Measurements from ENCODE around the gene STAT5A. TPM values are rescaled to one million over a fixed set of nuclear protein-coding genes. Genes with fewer than 3 reads are reported as not detected.

STAT5A gene
- polyA plus RNA-seq, 3 donors from 2014 or later, result 33.2 to 62.9 (median 38.2) TPM

GRCh38 chr17:42283241-42284023, 4.9 kb upstream of the STAT5A start:
- H3K27me3 Mint-ChIP-seq (ENCODE audit: low read depth in 3 of 3), result peaks cover 0 to 3% (median 2%) of the 10 kb centered on the region in 3 donors
- H3K9me3 Mint-ChIP-seq, result no peaks in the 10 kb centered on the region
- DNase-seq, result no peak
- H3K27ac Mint-ChIP-seq, result no peak overlapping the region
- no peak overlapping the region for H3K4me3 Mint-ChIP-seq
- H3K4me1 Mint-ChIP-seq, result peaks cover 20% of the 10 kb centered on the region in 2 donors
- no peaks in the 10 kb centered on the region for H3K36me3 Mint-ChIP-seq

GRCh38 chr17:42284024-42284369, 4.3 kb upstream of the STAT5A start:
- no peaks in the 10 kb centered on the region for H3K36me3 Mint-ChIP-seq
- DNase-seq, result no peak
- no peak overlapping the region for H3K4me3 Mint-ChIP-seq
- no peaks in the 10 kb centered on the region for H3K9me3 Mint-ChIP-seq
- peaks cover 0 to 3% (median 2%) of the 10 kb centered on the region in 3 donors for H3K27me3 Mint-ChIP-seq (ENCODE audit: low read depth in 3 of 3)
- H3K4me1 Mint-ChIP-seq, result peaks cover 21 to 22% of the 10 kb centered on the region in 2 donors
- H3K27ac Mint-ChIP-seq, result no peak overlapping the region

GRCh38 chr17:42284566-42284965, 3.7 kb upstream of the STAT5A start:
- no peak overlapping the region for H3K4me3 Mint-ChIP-seq
- H3K27ac Mint-ChIP-seq, result no peak overlapping the region
- H3K36me3 Mint-ChIP-seq, result no peaks in the 10 kb centered on the region
- H3K9me3 Mint-ChIP-seq, result no peaks in the 10 kb centered on the region
- peaks cover 26 to 28% of the 10 kb centered on the region in 2 donors for H3K4me1 Mint-ChIP-seq
- no peak for DNase-seq
- peaks cover 2 to 3% (median 2%) of the 10 kb centered on the region in 3 donors for H3K27me3 Mint-ChIP-seq (ENCODE audit: low read depth in 3 of 3)

- peak overlapping the region in 3 of 5 donors; percentile 6 to 41 (median 21) for H3K4me3 Mint-ChIP-seq
- H3K4me1 Mint-ChIP-seq, result peaks cover 32 to 37% of the 10 kb centered on the region in 2 donors
- peaks cover 1 to 2% (median 2%) of the 10 kb centered on the region in 3 donors for H3K27me3 Mint-ChIP-seq (ENCODE audit: low read depth in 3 of 3)
- no peak overlapping the region for H3K27ac Mint-ChIP-seq
- no peaks in the 10 kb centered on the region for H3K36me3 Mint-ChIP-seq
- H3K9me3 Mint-ChIP-seq, result no peaks in the 10 kb centered on the region
- no peak for DNase-seq
Measured at GRCh38 chr17:42285346-42286050, 2.8 kb upstream of the STAT5A start.

GRCh38 chr17:42286411-42287221, 1.7 kb upstream of the STAT5A start:
- H3K27ac Mint-ChIP-seq, result peak overlapping the region; percentile 89 to 96 (median 94)
- peak overlapping the region; percentile 86 to 92 (median 88) for H3K4me3 Mint-ChIP-seq
- no peaks in the 10 kb centered on the region for H3K9me3 Mint-ChIP-seq
- H3K27me3 Mint-ChIP-seq (ENCODE audit: low read depth in 3 of 3), result peaks cover 1 to 2% (median 2%) of the 10 kb centered on the region in 3 donors
- peaks cover 37 to 48% of the 10 kb centered on the region in 2 donors for H3K4me1 Mint-ChIP-seq
- H3K36me3 Mint-ChIP-seq, result peaks cover 0 to 2% (median 0%) of the 10 kb centered on the region in 3 donors
- DNase-seq, result no peak

- H3K4me1 Mint-ChIP-seq, result peaks cover 40 to 54% of the 10 kb centered on the region in 2 donors
- H3K27me3 Mint-ChIP-seq (ENCODE audit: low read depth in 3 of 3), result peaks cover 1 to 2% (median 2%) of the 10 kb centered on the region in 3 donors
- peak overlapping the region; percentile 89 to 96 (median 94) for H3K27ac Mint-ChIP-seq
- H3K36me3 Mint-ChIP-seq, result peaks cover 0 to 4% (median 0%) of the 10 kb centered on the region in 3 donors
- H3K9me3 Mint-ChIP-seq, result no peaks in the 10 kb centered on the region
- DNase-seq, result peak; percentile 31 to 60 (median 41)
- H3K4me3 Mint-ChIP-seq, result peak overlapping the region; percentile 86 to 92 (median 88)
Measured at GRCh38 chr17:42287305-42287976, 857 bp upstream of the STAT5A start.

GRCh38 chr17:42288803-42289610, 709 bp downstream of the STAT5A start:
- DNase-seq, result peak; percentile 52 to 61 (median 56)
- Mint-ChIP-seq H3K27ac (peak overlapping the region; percentile 54 to 91 (median 86)), H3K36me3 (peaks cover 0 to 8% (median 0%) of the 10 kb centered on the region in 3 donors), H3K4me1 (peaks cover 40 to 59% of the 10 kb centered on the region in 2 donors), H3K4me3 (peak overlapping the region; percentile 80 to 88 (median 87)), H3K27me3 (ENCODE audit: low read depth in 3 of 3) (peaks cover 1 to 2% (median 2%) of the 10 kb centered on the region in 3 donors), H3K9me3 (no peaks in the 10 kb centered on the region)

GRCh38 chr17:42289611-42290181, 1.4 kb downstream of the STAT5A start:
- no peak for DNase-seq
- peak overlapping the region; percentile 68 to 88 (median 85) for H3K4me3 Mint-ChIP-seq

GRCh38 chr17:42290577-42290976, 2.3 kb downstream of the STAT5A start:
- no peak for DNase-seq
- peaks cover 40 to 59% of the 10 kb centered on the region in 2 donors for H3K4me1 Mint-ChIP-seq
- peak overlapping the region in 4 of 5 donors; percentile 3 to 20 (median 12) for H3K4me3 Mint-ChIP-seq
- H3K9me3 Mint-ChIP-seq, result no peaks in the 10 kb centered on the region
- peak overlapping the region; percentile 13 to 91 (median 82) for H3K27ac Mint-ChIP-seq
- peaks cover 1 to 2% (median 2%) of the 10 kb centered on the region in 3 donors for H3K27me3 Mint-ChIP-seq (ENCODE audit: low read depth in 3 of 3)
- peaks cover 3 to 16% (median 5%) of the 10 kb centered on the region in 3 donors for H3K36me3 Mint-ChIP-seq

More at GRCh38 chr17:42289611-42290181, 1.4 kb downstream of the STAT5A start:
- H3K27me3 Mint-ChIP-seq (ENCODE audit: low read depth in 3 of 3), result peaks cover 1 to 2% (median 2%) of the 10 kb centered on the region in 3 donors
- peak overlapping the region; percentile 54 to 91 (median 84) for H3K27ac Mint-ChIP-seq
- peaks cover 0 to 8% (median 0%) of the 10 kb centered on the region in 3 donors for H3K36me3 Mint-ChIP-seq
- H3K4me1 Mint-ChIP-seq, result peaks cover 40 to 59% of the 10 kb centered on the region in 2 donors
- no peaks in the 10 kb centered on the region for H3K9me3 Mint-ChIP-seq

GRCh38 chr17:42291129-42291528, 2.8 kb downstream of the STAT5A start:
- H3K4me3 Mint-ChIP-seq, result no peak overlapping the region
- peak overlapping the region in 3 of 6 donors; percentile 16 to 54 (median 22) for H3K27ac Mint-ChIP-seq
- H3K36me3 Mint-ChIP-seq, result peaks cover 4 to 21% (median 6%) of the 10 kb centered on the region in 3 donors
- peaks cover 1 to 2% (median 2%) of the 10 kb centered on the region in 3 donors for H3K27me3 Mint-ChIP-seq (ENCODE audit: low read depth in 3 of 3)
- H3K9me3 Mint-ChIP-seq, result no peaks in the 10 kb centered on the region
- peaks cover 38 to 58% of the 10 kb centered on the region in 2 donors for H3K4me1 Mint-ChIP-seq
- DNase-seq, result no peak

GRCh38 chr17:42294469-42295398, 6.4 kb downstream of the STAT5A start:
- Mint-ChIP-seq H3K4me3 (no peak overlapping the region), H3K27ac (peak overlapping the region in 1 of 6 donors; percentile 84), H3K36me3 (peaks cover 4 to 22% (median 6%) of the 10 kb centered on the region in 3 donors)

More at GRCh38 chr17:42294469-42295398, 6.4 kb downstream of the STAT5A start:
- DNase-seq, result no peak
- Mint-ChIP-seq H3K9me3 (no peaks in the 10 kb centered on the region), H3K27me3 (ENCODE audit: low read depth in 3 of 3) (no peaks in the 10 kb centered on the region), H3K4me1 (peaks cover 14 to 29% of the 10 kb centered on the region in 2 donors)
